Left colon (tissue), 2 donors: ENCODE results near the gene STARD8. TPM values are rescaled to one million over a fixed set of nuclear protein-coding genes. Genes with fewer than 3 reads are reported as not detected.

ENCODE experiments used
- ATAC-seq: fragments of 200-7000 bp; cut with Tn5 transposase; one replicate; pipeline ENCODE4 v1.9.1; 2020; ENCODE audit warnings: mild to moderate bottlenecking, moderate library complexity
- DNase-seq, 2 donors: peaks; one replicate each; pipeline ENCODE4 v3.0.0-alpha.2; 2020
- intact Hi-C, 2 donors: fragments of 100-400 bp; cut with DNase I in 1 of 2; cut with micrococcal nuclease in 1 of 2; formaldehyde crosslinking; loops; one replicate each; pipeline versions ENCODE4 v1.11.2 to v1.14.0; 2022; cut with DNase I, micrococcal nuclease
- total RNA-seq, 2 donors: library from RNA; stranded (reverse); fragmentation: NEBNext Ultra II Directional; extraction: Animal tissue kit (Norgen Biotek cat#: 25700); gene quantifications; one replicate each; pipeline ENCODE4 v1.2.1, GENCODE V29; 2021
- donor health status: DM: no; HTN: no; CAD: no.
- donor health status: DM: yes; HTN: yes; CAD: no.

Gene STARD8
- total RNA-seq, 2 donors from 2014 or later, result 1.7 to 2.3 TPM

DNA sequence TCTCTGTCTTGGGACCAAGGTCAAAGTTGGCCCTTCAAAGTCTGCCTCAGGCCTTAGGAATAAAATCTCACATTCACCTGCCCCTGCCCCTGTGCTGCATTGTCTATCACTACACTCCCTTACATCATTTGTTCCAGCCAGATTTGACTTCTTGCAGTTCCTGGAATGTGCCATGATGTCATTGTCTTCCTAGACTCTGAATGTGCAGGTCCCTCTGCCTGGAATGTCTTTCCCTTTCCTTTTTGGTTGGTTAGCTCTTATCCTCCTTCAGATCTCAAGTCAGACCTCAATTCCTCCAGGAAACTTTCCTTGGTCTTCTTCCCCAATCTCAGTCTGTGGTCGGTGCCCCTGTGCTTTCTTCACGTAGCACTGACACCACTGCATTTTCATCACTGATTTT is 113.6 kb downstream of the STARD8 start:
- ATAC-seq (no peak), DNase-seq (no peak)
- intact Hi-C loops, result no loop called here

GRCh38 chrX:68762766-68763165 is 115.3 kb downstream of the STARD8 start:
- intact Hi-C loops, result no loop called here

GRCh38 chrX:68763481-68763880 is 116.0 kb downstream of the STARD8 start:
- DNase-seq (no peak), ATAC-seq (no peak)
- intact Hi-C loops, result no loop called here

More at GRCh38 chrX:68762766-68763165, 115.3 kb downstream of the STARD8 start:
- DNase-seq (no peak), ATAC-seq (no peak)

Other genes starting within 250 kb of the STARD8 start
- gene OPHN1, start 214.2 kb upstream of the STARD8 start, total RNA-seq, result 1 to 10 TPM; 5.0 to 7.6 TPM
- 10 to 100 TPM; 53.4 to 57.8 TPM for gene YIPF6, start 148.6 kb upstream of the STARD8 start, total RNA-seq
- 10 to 100 TPM; 68.5 to 80.0 TPM for gene EFNB1, start 181.4 kb downstream of the STARD8 start, total RNA-seq